PC-9 (cell line): ENCODE data around the gene SCN3A.

Experiments
- CTCF ChIP-seq: fragments of 200-600 bp; sonication (generic); conservative IDR thresholded peaks from 2 replicates; pipeline ENCODE4 v1.6.1; 2017; ENCODE audit warnings: mixed run types, antibody characterized with exemption, mild to moderate bottlenecking, moderate library complexity
- EZH2 ChIP-seq: fragments of 200-600 bp; sonication (generic); IDR thresholded peaks from 2 replicates; pipeline ENCODE4 v1.8.0; 2017; ENCODE audit warnings: antibody characterized with exemption, low read depth

GRCh38 chr2:165208094-165208493, 4.2 kb upstream of the SCN3A start:
- no peak for TF ChIP-seq CTCF
- no peak for TF ChIP-seq EZH2
